GM12801 (cell line): Measurements from ENCODE around the gene CXCR5.

Experiments used
- TF ChIP-seq, protein P1 (sequence below): IDR thresholded peaks from one replicate; pipeline ENCODE4 v1.5.1; 2011; ENCODE audit warnings: control low read depth; ENCODE audit not compliant: insufficient read length; ENCODE audit errors: extremely low read depth

Gene CXCR5

DNA sequence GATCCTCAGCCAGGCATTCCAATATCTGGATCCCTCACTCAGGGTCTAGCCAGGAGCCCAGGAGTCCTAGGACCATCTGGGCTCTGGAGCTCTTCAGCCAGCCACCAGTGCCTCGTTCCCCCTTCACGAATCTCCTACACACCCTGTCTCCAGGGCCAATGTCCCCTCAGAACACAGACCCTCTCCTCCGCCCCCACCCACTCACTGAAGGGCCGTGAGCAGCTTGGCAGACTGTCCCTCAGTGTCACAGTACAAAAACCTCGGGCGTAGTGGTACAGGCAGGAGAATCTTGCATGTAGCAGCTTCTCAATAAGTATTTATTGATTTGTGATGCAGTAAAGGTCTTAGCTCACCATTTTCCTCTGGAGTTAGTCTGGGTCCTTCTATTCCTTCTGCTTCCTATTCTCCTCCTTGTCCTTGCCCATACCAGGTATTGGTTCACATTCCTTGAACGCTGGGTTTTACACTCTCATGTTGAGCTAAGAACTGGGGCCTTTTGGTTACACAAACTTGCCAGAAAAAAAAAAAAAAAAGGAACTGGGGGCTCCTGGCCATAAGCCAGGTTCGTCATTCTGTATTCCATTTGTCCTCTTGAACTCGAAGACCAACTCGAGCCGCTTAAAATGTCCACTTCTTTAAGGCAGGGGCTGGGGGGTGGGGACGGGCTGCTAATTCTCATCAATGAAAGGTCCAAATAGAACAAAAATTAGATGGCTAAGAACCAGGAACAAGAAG, 2.3 kb downstream of the CXCR5 start:
- TF ChIP-seq, protein P1, sequence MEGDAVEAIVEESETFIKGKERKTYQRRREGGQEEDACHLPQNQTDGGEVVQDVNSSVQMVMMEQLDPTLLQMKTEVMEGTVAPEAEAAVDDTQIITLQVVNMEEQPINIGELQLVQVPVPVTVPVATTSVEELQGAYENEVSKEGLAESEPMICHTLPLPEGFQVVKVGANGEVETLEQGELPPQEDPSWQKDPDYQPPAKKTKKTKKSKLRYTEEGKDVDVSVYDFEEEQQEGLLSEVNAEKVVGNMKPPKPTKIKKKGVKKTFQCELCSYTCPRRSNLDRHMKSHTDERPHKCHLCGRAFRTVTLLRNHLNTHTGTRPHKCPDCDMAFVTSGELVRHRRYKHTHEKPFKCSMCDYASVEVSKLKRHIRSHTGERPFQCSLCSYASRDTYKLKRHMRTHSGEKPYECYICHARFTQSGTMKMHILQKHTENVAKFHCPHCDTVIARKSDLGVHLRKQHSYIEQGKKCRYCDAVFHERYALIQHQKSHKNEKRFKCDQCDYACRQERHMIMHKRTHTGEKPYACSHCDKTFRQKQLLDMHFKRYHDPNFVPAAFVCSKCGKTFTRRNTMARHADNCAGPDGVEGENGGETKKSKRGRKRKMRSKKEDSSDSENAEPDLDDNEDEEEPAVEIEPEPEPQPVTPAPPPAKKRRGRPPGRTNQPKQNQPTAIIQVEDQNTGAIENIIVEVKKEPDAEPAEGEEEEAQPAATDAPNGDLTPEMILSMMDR: no peak

DNA sequence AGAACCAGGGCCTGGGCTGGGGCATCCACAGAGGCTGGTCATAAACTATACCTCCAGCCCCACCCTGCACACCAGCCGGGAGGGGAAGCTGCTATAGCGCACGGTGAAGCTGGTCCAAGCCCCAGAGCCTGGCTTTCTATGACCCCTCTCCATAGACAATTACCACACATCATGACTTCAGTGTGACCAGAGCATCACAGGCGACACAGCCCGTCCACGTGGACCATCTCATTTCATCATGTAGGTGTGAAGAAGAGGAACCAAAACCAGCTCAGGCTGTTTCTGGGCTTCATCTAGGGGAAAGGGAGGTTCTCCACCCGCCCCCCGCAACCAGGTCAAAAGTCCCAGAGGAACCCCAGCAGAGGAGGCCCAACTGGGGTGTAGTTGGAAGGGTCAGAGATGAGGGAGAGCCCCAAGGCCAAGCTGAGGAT, 3.0 kb downstream of the CXCR5 start:
- TF ChIP-seq, protein P1: no peak

DNA sequence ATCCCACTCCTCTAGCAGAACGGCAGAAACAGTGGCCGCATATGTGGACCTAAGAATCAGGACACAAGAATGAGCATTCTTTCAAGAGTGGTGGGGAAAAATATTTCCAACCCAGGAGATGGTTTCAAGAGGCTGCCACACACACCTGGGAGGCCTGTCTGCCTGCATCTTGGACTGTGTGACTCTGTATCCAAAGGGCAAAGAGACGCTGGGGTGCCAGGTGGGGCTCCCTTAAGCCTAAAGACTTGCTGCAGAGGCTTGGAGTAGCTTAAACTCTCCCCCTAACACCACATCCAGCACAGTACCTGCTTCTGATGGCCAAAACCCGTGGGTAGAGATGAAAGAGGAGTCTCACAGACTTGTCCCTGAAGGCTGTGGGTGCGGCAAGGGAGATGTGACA, 3.5 kb downstream of the CXCR5 start:
- TF ChIP-seq, protein P1: no peak

DNA sequence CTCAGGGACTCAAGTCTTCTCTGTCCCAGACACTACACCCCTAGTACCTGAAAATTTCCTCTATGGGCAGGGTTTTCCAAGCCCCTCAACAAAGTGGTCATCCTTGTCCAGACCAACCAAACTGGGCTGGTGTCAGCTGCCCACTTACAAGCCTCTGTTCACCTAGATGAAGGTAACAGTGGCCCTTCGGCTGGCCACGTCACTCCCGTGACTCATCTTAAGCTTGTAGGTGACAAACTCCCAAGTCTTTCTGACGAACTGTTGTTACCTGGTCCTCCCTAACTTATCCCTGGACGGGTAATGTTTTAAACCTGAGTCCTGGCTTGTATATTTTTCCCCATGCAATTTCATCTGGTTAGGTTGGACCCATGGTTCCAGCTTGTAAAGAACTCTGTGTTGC, 4.7 kb downstream of the CXCR5 start:
- TF ChIP-seq, protein P1: no peak

DNA sequence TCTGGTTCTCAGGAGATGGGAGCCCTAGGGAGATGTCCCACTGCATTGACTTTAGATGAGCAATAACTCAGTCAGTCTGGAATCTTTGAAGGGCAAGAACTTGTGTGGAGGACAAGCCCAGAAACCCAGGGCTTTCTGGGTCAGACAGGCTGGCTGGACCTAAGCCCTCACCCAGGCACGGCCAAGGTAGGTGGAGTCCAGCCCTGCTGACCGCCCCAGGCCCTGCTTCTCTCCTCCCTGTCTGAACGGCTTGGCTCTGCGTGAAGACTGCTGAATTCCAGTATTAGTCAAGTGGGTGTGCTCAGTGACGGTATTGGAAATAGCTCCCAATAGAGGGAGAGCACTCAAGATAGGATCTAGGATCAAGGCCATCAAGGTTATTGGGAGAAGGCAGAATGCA, 6.1 kb downstream of the CXCR5 start:
- TF ChIP-seq, protein P1: no peak

DNA sequence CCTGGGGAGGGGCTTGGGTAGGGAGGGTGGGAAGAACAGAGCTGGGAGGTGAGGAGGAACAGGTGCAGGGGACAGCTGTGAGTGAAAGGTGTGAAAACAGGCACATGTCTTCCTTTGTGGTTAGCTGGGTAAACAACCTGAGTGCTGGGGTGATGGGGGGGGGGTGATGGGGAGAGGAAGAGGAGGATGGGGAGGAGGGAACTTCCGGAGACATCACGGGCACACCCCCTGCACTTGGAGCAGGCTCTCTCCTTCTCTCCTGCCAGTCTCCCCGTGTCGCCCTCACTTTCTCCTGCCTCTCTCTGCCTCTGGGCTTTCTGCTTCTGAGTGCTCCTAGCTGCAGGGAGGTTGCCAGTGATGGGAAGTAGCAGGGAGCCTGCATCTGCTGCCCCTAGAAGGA, 8.8 kb downstream of the CXCR5 start:
- TF ChIP-seq, protein P1: no peak

DNA sequence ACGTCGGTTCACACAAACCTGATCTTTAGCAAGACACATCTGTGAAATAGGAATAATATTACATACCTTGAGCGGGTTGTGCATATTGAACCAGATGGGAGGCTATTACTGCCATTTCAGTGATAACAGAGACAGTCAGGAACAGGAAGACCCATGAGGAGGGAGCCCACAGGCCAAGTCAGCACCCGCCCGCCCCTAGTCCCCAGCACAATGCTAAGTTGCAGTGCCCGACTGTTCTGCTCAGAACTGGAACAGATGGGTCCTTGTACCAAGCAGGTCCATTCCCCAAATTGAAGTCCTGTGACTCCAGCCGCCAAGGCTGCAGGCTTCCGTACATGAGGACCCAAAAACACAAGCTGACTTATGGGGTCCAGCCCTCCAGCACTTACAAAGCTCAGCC, 9.3 kb downstream of the CXCR5 start:
- TF ChIP-seq, protein P1: no peak

DNA sequence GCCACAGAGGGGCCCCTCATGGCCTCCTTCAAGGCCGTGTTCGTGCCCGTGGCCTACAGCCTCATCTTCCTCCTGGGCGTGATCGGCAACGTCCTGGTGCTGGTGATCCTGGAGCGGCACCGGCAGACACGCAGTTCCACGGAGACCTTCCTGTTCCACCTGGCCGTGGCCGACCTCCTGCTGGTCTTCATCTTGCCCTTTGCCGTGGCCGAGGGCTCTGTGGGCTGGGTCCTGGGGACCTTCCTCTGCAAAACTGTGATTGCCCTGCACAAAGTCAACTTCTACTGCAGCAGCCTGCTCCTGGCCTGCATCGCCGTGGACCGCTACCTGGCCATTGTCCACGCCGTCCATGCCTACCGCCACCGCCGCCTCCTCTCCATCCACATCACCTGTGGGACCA, 10.0 kb downstream of the CXCR5 start:
- TF ChIP-seq, protein P1: no peak
